Activated CD4-positive, alpha-beta T cell treated with anti-CD3 and anti-CD28 coated beads for 36 hours (primary cell): ENCODE results near the gene KMT5C. TPM values are rescaled to one million over a fixed set of nuclear protein-coding genes. Genes with fewer than 3 reads are reported as not detected.

Experiments
- ATAC-seq: fragments of 200-7000 bp; cut with Tn5 transposase; one replicate; pipeline ENCODE4 v1.10.0; 2021; ENCODE audit warnings: mild to moderate bottlenecking, moderate library complexity
- CTCF ChIA-PET: fragments of 350-600 bp; sonication (Branson Sonifier 250); formaldehyde crosslinking; loops from one replicate; lab custom pipeline; 2021; ENCODE audit warnings: antibody characterized with exemption; lab: Charles Lee
- POLR2A ChIA-PET: fragments of 350-600 bp; sonication (Branson Sonifier 250); formaldehyde crosslinking; loops from one replicate; lab custom pipeline; 2021; ENCODE audit warnings: antibody characterized with exemption, inconsistent platforms; lab: Charles Lee
- DNase-seq: peaks from one replicate; pipeline ENCODE4 v3.0.0-alpha.2; 2020
- H3K27ac Mint-ChIP-seq: one replicate; pipeline ENCODE4 v1.8.0; 2021; ENCODE audit warnings: mixed read lengths
- H3K27me3 Mint-ChIP-seq: one replicate; pipeline ENCODE4 v1.8.0; 2021; ENCODE audit warnings: mixed read lengths
- H3K36me3 Mint-ChIP-seq: one replicate; pipeline ENCODE4 v1.8.0; 2021; ENCODE audit warnings: low read depth, mixed read lengths
- H3K4me1 Mint-ChIP-seq: one replicate; pipeline ENCODE4 v1.8.0; 2021; ENCODE audit warnings: mixed read lengths
- H3K4me3 Mint-ChIP-seq: one replicate; pipeline ENCODE4 v1.8.0; 2021; ENCODE audit warnings: mild to moderate bottlenecking, moderate library complexity, mixed read lengths
- H3K9me3 Mint-ChIP-seq: one replicate; pipeline ENCODE4 v1.8.0; 2021; ENCODE audit warnings: low read depth, mixed read lengths
- intact Hi-C, 2 experiments: fragments of 100-400 bp; cut with DNase I in 1 of 2; cut with micrococcal nuclease in 1 of 2; formaldehyde crosslinking; loops; one replicate each; pipeline versions ENCODE4 v1.14.2 to v1.15.1; 2022 to 2024; cut with DNase I, micrococcal nuclease
- total RNA-seq, 2 experiments: library from RNA; stranded (reverse); gene quantifications; one replicate each; pipeline ENCODE4 v1.2.3, GENCODE V29; 2021

KMT5C gene
- total RNA-seq, result 10 to 100 TPM; 27.5 to 32.3 TPM

DNA sequence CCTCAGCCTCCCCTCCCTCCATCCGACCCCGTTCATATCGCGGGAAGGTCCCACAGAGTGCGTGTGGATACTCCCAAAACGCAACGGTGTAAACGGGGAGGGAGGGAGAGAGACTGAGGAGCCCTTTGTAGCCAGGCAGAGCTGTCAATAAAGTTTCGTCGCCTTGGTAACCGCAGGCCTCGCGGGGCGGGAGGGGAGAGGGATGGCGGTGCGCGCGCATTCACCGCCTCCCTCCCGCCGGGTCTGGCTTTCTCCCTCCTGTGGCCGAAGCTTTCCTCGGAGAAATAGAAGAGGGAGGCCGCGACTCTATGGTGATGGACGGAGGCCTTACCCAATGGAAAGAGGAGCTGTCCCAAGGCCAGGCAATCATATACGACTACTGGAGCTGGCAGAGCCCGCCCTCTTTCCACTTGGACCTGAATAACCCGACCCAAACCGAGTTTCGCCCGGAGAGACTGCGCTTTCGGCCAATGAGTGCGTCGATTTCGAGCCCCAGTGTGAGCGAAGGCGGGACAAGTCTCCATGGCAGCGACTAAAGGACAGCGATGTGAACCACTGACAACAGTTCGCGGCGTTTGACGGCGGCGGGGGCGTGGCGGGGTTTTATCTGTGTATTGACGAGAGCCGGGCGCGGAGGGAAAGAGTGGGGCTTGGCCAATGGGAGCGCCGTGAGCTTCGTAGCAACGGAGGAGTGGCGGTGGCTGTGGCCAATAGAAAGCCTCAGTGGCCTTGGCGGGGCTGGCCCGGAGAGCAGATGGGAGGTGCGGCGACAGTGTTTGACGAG, at the start of gene KMT5C:
Gene KMT5C, plus strand, starts transcription at position 772 of the 784 bp plus-strand sequence. CDS start 2,061 bp downstream, outside the sequence.
- H3K4me1 Mint-ChIP-seq, result peaks cover 18% of the 10 kb centered on the region
- intact Hi-C loops, result loop anchor here (1.0 to 5.0 kb wide), 24 partner anchors 15 to 1149 kb away; partner anchors contain the start of genes HSPBP1 (in 2 of the 2), ISOC2 (in 2 of the 2), PPP6R1 (in 2 of the 2) and RPL28 (in 2 of the 2)
- peak within 1 kb of the TSS; percentile 97 for H3K27ac Mint-ChIP-seq
- ChIA-PET CTCF (interaction anchor here (0.7 to 1.8 kb wide), 8 partner anchors 36 to 267 kb away, joined by 3 to 10 read pairs (median 4); partner anchors contain the start of genes PPP1R12C, TMEM238 and ZNF865), POLR2A (interaction anchor here (0.5 to 1.5 kb wide), 18 partner anchors 10 to 303 kb away, joined by 3 to 17 read pairs (median 4); partner anchors contain the start of genes NAT14, PPP6R1, TMEM238 and UBE2S)
- ATAC-seq, result peak; percentile 86
- no peaks in the 10 kb centered on the region for H3K9me3 Mint-ChIP-seq
- peak; percentile 100 for DNase-seq
- peaks cover 2% of the 10 kb centered on the region for H3K27me3 Mint-ChIP-seq
- H3K4me3 Mint-ChIP-seq, result peak within 1 kb of the TSS; percentile 86
- H3K36me3 Mint-ChIP-seq, result peaks cover 18% of the 10 kb centered on the region

DNA sequence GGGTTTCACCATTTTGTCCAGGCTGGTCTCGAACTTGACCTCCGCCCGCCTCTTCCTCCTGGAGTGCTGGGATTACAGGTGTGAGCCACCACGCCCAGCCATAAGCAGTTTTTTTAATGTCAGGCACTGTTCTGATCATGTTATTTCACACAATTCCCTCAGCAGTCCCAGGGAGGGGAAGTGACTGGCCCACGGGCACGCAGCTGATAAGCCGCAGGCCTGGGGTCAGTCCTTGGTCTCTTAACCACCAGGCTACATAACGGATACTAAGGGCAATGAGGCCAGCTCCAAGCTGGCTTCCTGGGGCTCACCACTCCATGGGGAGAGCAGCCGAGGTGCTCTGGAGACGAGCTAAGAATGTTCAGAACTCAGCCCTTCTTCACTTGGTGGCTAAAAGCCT, 42.4 kb upstream of the KMT5C start:
- Mint-ChIP-seq H3K27me3 (no peaks in the 10 kb centered on the region), H3K9me3 (no peaks in the 10 kb centered on the region), H3K4me3 (no peak overlapping the region), H3K4me1 (peaks cover 6% of the 10 kb centered on the region), H3K27ac (no peak overlapping the region), H3K36me3 (no peaks in the 10 kb centered on the region)
- CTCF ChIA-PET, result no interaction called here
- POLR2A ChIA-PET, result no interaction called here
- DNase-seq, result no peak
- no peak for ATAC-seq
- intact Hi-C loops, result no loop called here

GRCh38 chr19:55299991-55300390, 39.7 kb upstream of the KMT5C start:
- H3K4me1 Mint-ChIP-seq, result peaks cover 6% of the 10 kb centered on the region
- H3K36me3 Mint-ChIP-seq, result no peaks in the 10 kb centered on the region
- no peak overlapping the region for H3K4me3 Mint-ChIP-seq
- H3K27ac Mint-ChIP-seq, result no peak overlapping the region
- H3K27me3 Mint-ChIP-seq, result no peaks in the 10 kb centered on the region
- ATAC-seq, result no peak
- no peak for DNase-seq
- intact Hi-C loops, result loop anchor here in 1 of 2 experiments (5.0 kb wide), 2 partner anchors 37 to 87 kb away; partner anchors contain the start of genes KMT5C and RPL28
- POLR2A ChIA-PET, result no interaction called here
- CTCF ChIA-PET, result no interaction called here
- H3K9me3 Mint-ChIP-seq, result no peaks in the 10 kb centered on the region

DNA sequence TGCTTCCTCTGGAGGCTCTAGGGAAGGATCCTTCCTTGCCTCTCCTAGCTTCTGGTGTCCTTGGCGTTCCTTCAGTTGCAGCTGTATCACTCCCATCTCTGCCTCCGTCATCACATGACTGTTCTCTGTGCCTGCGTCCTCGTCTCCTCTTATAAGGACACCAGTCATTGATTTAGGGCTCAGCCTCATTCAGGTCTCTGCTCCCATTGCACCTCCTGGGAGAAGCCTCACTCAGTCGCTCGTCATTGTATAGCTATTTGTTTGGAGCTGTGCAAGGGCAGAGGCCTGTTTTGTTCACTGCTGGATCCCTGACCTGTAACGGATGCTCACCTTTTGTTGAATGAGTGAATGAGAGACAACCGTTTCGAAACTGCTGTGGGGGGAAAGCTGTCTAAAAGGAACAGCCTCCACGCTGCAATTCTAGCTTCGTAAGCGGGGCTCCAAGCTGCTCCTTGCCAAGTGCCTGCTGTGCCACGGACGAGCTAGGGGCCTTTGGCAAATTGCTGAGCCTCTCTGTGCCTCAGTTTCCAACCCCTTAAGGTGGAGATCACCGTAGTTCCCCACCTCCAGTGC, 38.7 kb upstream of the KMT5C start:
- ATAC-seq (no peak), DNase-seq (no peak)
- POLR2A ChIA-PET, result interaction anchor here (0.8 kb wide), 1 partner anchor 38 kb away, joined by 3 read pairs; no protein-coding TSS in a partner anchor
- Mint-ChIP-seq H3K27me3 (no peaks in the 10 kb centered on the region), H3K9me3 (no peaks in the 10 kb centered on the region), H3K4me3 (peak overlapping the region; percentile 81), H3K27ac (peak overlapping the region; percentile 42), H3K4me1 (peaks cover 6% of the 10 kb centered on the region), H3K36me3 (no peaks in the 10 kb centered on the region)
- intact Hi-C loops, result loop anchor here (1.0 to 5.0 kb wide), 6 partner anchors 21 to 86 kb away; partner anchors contain the start of genes KMT5C (in 2 of the 2), RPL28 (in 2 of the 2), HSPBP1 (in 1 of the 2) and PPP6R1 (in 1 of the 2)
- CTCF ChIA-PET, result interaction anchor here (0.6 to 3.1 kb wide), 17 partner anchors 8 to 1549 kb away, joined by 3 to 13 read pairs (median 3); no protein-coding TSS in a partner anchor

- peak overlapping the region; percentile 81 for H3K4me3 Mint-ChIP-seq
- ATAC-seq (peak; percentile 90), DNase-seq (peak; percentile 97)
- peak overlapping the region; percentile 90 for H3K27ac Mint-ChIP-seq
- intact Hi-C loops, result loop anchor here (1.0 to 5.0 kb wide), 7 partner anchors 21 to 117 kb away; partner anchors contain the start of genes KMT5C (in 2 of the 2), RPL28 (in 2 of the 2), HSPBP1 (in 1 of the 2) and PPP6R1 (in 1 of the 2)
- ChIA-PET POLR2A (interaction anchor here (0.8 kb wide), 1 partner anchor 37 kb away, joined by 3 read pairs; no protein-coding TSS in a partner anchor), CTCF (interaction anchor here (0.6 to 3.1 kb wide), 21 partner anchors 9 to 202 kb away, joined by 3 to 13 read pairs (median 3); partner anchors contain the start of gene PPP6R1)
- H3K36me3 Mint-ChIP-seq, result no peaks in the 10 kb centered on the region
- peaks cover 6% of the 10 kb centered on the region for H3K4me1 Mint-ChIP-seq
- no peaks in the 10 kb centered on the region for H3K27me3 Mint-ChIP-seq
- H3K9me3 Mint-ChIP-seq, result no peaks in the 10 kb centered on the region
Measured at GRCh38 chr19:55301459-55302317, 38.0 kb upstream of the KMT5C start.

GRCh38 chr19:55302318-55302703, 37.4 kb upstream of the KMT5C start:
- H3K27ac Mint-ChIP-seq, result peak overlapping the region; percentile 90
- H3K9me3 Mint-ChIP-seq, result no peaks in the 10 kb centered on the region
- H3K4me3 Mint-ChIP-seq, result peak overlapping the region; percentile 81
- ATAC-seq (no peak), DNase-seq (no peak)
- intact Hi-C loops, result loop anchor here (1.0 to 5.0 kb wide), 3 partner anchors 35 to 116 kb away; partner anchors contain the start of genes KMT5C (in 1 of the 2) and RPL28 (in 1 of the 2)
- H3K36me3 Mint-ChIP-seq, result no peaks in the 10 kb centered on the region
- POLR2A ChIA-PET, result no interaction called here
- no peaks in the 10 kb centered on the region for H3K27me3 Mint-ChIP-seq
- H3K4me1 Mint-ChIP-seq, result peaks cover 6% of the 10 kb centered on the region
- CTCF ChIA-PET, result interaction anchor here (0.6 to 3.1 kb wide), 7 partner anchors 14 to 201 kb away, joined by 3 to 13 read pairs (median 3); partner anchors contain the start of gene PPP6R1

- no peak for ATAC-seq
- POLR2A ChIA-PET, result interaction anchor here (0.7 kb wide), 1 partner anchor 218 kb away, joined by 3 read pairs; no protein-coding TSS in a partner anchor
- DNase-seq, result no peak
- CTCF ChIA-PET, result interaction anchor here (0.6 to 3.1 kb wide), 3 partner anchors 11 to 115 kb away, joined by 3 to 13 read pairs (median 3); partner anchors contain the start of gene KMT5C
- Mint-ChIP-seq H3K4me1 (peaks cover 6% of the 10 kb centered on the region), H3K9me3 (no peaks in the 10 kb centered on the region), H3K4me3 (no peak overlapping the region), H3K27me3 (no peaks in the 10 kb centered on the region), H3K36me3 (no peaks in the 10 kb centered on the region), H3K27ac (no peak overlapping the region)
- intact Hi-C loops, result loop anchor here in 1 of 2 experiments (5.0 kb wide), 2 partner anchors 34 to 84 kb away; partner anchors contain the start of genes KMT5C and RPL28
Measured at GRCh38 chr19:55303477-55303876, 36.2 kb upstream of the KMT5C start.

GRCh38 chr19:55304279-55304978, 35.2 kb upstream of the KMT5C start:
- DNase-seq, result peak; percentile 75

GRCh38 chr19:55304980-55305379, 34.7 kb upstream of the KMT5C start:
- intact Hi-C loops, result loop anchor here in 1 of 2 experiments (5.0 kb wide), 2 partner anchors 32 to 82 kb away; partner anchors contain the start of genes KMT5C and RPL28
- no peaks in the 10 kb centered on the region for H3K36me3 Mint-ChIP-seq
- ChIA-PET POLR2A (no interaction called here), CTCF (no interaction called here)
- no peak overlapping the region for H3K4me3 Mint-ChIP-seq
- no peak for ATAC-seq
- no peak overlapping the region for H3K27ac Mint-ChIP-seq
- DNase-seq, result no peak
- H3K27me3 Mint-ChIP-seq, result no peaks in the 10 kb centered on the region
- H3K4me1 Mint-ChIP-seq, result peaks cover 6% of the 10 kb centered on the region
- no peaks in the 10 kb centered on the region for H3K9me3 Mint-ChIP-seq

More at GRCh38 chr19:55304279-55304978, 35.2 kb upstream of the KMT5C start:
- intact Hi-C loops, result loop anchor here in 1 of 2 experiments (5.0 kb wide), 2 partner anchors 33 to 83 kb away; partner anchors contain the start of genes KMT5C and RPL28
- ChIA-PET POLR2A (no interaction called here), CTCF (no interaction called here)
- Mint-ChIP-seq H3K27ac (no peak overlapping the region), H3K9me3 (no peaks in the 10 kb centered on the region), H3K27me3 (no peaks in the 10 kb centered on the region), H3K4me1 (peaks cover 6% of the 10 kb centered on the region), H3K4me3 (no peak overlapping the region), H3K36me3 (no peaks in the 10 kb centered on the region)
- peak; percentile 53 for ATAC-seq
